OCI-LY7 (cell line): Measurements from ENCODE around the gene DCAF8. TPM values are rescaled to one million over a fixed set of nuclear protein-coding genes. Genes with fewer than 3 reads are reported as not detected.
"Not testable (repeated sequence)": the region's sequence is repeated elsewhere in the genome, so short reads cannot be mapped to it uniquely, and the experiment has no call there.

Experiments
- BruUV-seq: library from RNA; stranded (reverse); fragments of 400-500 nt; replicated peaks from 2 replicates; lab custom pipeline; 2021; lab: Mats Ljungman, UMichigan
- CTCF ChIA-PET: fragments of 300-600 bp; sonication (Branson Sonifier 250); formaldehyde crosslinking; loops from one replicate; lab custom pipeline; 2022; ENCODE audit warnings: antibody characterized with exemption; ENCODE audit not compliant: unreplicated experiment; lab: Charles Lee
- POLR2A ChIA-PET: fragments of 300-600 bp; sonication (Branson Sonifier 250); formaldehyde crosslinking; loops from one replicate; lab custom pipeline; 2022; ENCODE audit warnings: antibody characterized with exemption; lab: Charles Lee
- DNase-seq: peaks from one replicate; pipeline ENCODE4 v3.0.0-alpha.2; 2015; ENCODE audit warnings: low spot score
- H2AFZ ChIP-seq: fragments of 200-600 bp; sonication (generic), shearing (Covaris generic); 2 replicates; pipeline ENCODE4 v1.6.1; 2014; ENCODE audit warnings: mild to moderate bottlenecking, antibody characterized with exemption, low read length, moderate library complexity
- H3K27ac ChIP-seq: fragments of 200-600 bp; sonication (generic); 2 replicates; pipeline ENCODE4 v1.5.1; 2014; ENCODE audit warnings: mixed run types, low read depth, mild to moderate bottlenecking, moderate library complexity, low read length, inconsistent platforms; ENCODE audit not compliant: poor library complexity, severe bottlenecking
- H3K36me3 ChIP-seq: fragments of 200-600 bp; sonication (generic); 2 replicates; pipeline ENCODE4 v1.6.1; 2014; ENCODE audit warnings: mild to moderate bottlenecking, antibody characterized with exemption, low read length, moderate library complexity, mixed read lengths; ENCODE audit not compliant: insufficient read depth
- H3K4me1 ChIP-seq: fragments of 200-600 bp; sonication (generic); 2 replicates; pipeline ENCODE4 v1.5.1; 2014; ENCODE audit warnings: mild to moderate bottlenecking, low read length; ENCODE audit not compliant: insufficient read depth, poor library complexity, severe bottlenecking
- H3K4me2 ChIP-seq: fragments of 200-600 bp; sonication (generic); 2 replicates; pipeline ENCODE4 v1.6.1; 2014; ENCODE audit warnings: mild to moderate bottlenecking, low read length
- H3K4me3 ChIP-seq: fragments of 200-600 bp; sonication (generic); 2 replicates; pipeline ENCODE4 v1.5.1; 2014; ENCODE audit warnings: mild to moderate bottlenecking, low read depth, low read length; ENCODE audit not compliant: poor library complexity, severe bottlenecking
- H3K79me2 ChIP-seq: fragments of 200-600 bp; sonication (generic); 2 replicates; pipeline ENCODE4 v1.6.1; 2016; ENCODE audit warnings: low read depth, mild to moderate bottlenecking, low read length, moderate library complexity, mixed read lengths; ENCODE audit not compliant: insufficient read depth
- H3K9me2 ChIP-seq: fragments of 200-600 bp; sonication (generic); 2 replicates; pipeline ENCODE4 v1.6.1; 2016; ENCODE audit warnings: mild to moderate bottlenecking, low read length, mixed read lengths; ENCODE audit not compliant: insufficient read depth
- H3K9me3 ChIP-seq: fragments of 200-600 bp; sonication (generic); 2 replicates; pipeline ENCODE4 v1.6.1; 2014; ENCODE audit warnings: mild to moderate bottlenecking, mixed run types, low read length, mixed read lengths
- H4K20me1 ChIP-seq: fragments of 200-600 bp; sonication (generic); 2 replicates; pipeline ENCODE4 v1.6.1; 2014; ENCODE audit warnings: mild to moderate bottlenecking, antibody characterized with exemption, low read length, moderate library complexity, mixed read lengths; ENCODE audit not compliant: insufficient read depth
- EZH2phosphoT487 ChIP-seq: fragments of 200-600 bp; sonication (generic); IDR thresholded peaks from 2 replicates; pipeline ENCODE4 v1.6.1; 2018; ENCODE audit warnings: low read depth, borderline replicate concordance, mild to moderate bottlenecking, mixed run types, antibody characterized with exemption, low read length, moderate library complexity, mixed read lengths
- intact Hi-C: fragments of 100-400 bp; cut with micrococcal nuclease; formaldehyde crosslinking; loops from one replicate; pipeline ENCODE4 v1.10.0; 2022; ENCODE audit not compliant: unreplicated experiment
- total RNA-seq, 2 experiments: library from RNA; depleted of rRNA in 1 of 2; stranded (reverse); fragments of >200 nt in 1 of 2; shearing (Covaris generic) in 1 of 2; gene quantifications; 2 replicates each; pipeline ENCODE4 v1.2.3, GENCODE V29; 2014 to 2022
- TF ChIP-seq, protein P1 (sequence below): fragments of 200-600 bp; sonication (generic); conservative IDR thresholded peaks from 2 replicates; pipeline ENCODE4 v1.5.1; 2014; ENCODE audit warnings: mild to moderate bottlenecking, antibody characterized with exemption, low read length, moderate library complexity, mixed read lengths

Gene DCAF8
- total RNA-seq, 2 experiments from 2014 or later = 118 to 139 TPM

GRCh38 chr1:160293020-160293968 is 30.9 kb upstream of the DCAF8 start:
- BruUV-seq = no TSS peak
- Histone ChIP-seq H2AFZ (no peak overlapping the region), H3K36me3 (peaks cover 95% of the 10 kb centered on the region), H3K9me2 (no peaks in the 10 kb centered on the region), H3K9me3 (no peaks in the 10 kb centered on the region), H3K4me2 (no peak overlapping the region), H3K79me2 (no peaks in the 10 kb centered on the region), H3K4me3 (no peak overlapping the region), H4K20me1 (no peaks in the 10 kb centered on the region), H3K4me1 (no peaks in the 10 kb centered on the region), H3K27ac (no peak overlapping the region)
- POLR2A ChIA-PET = interaction anchor here (0.6 to 2.2 kb wide), 3 partner anchors 12 to 101 kb away, joined by 3 to 9 read pairs (median 7); no protein-coding TSS in a partner anchor
- intact Hi-C loops = no loop called here
- CTCF ChIA-PET = interaction anchor here (0.5 to 1.0 kb wide), 2 partner anchors 83 to 115 kb away, joined by 3 to 5 read pairs; no protein-coding TSS in a partner anchor
- TF ChIP-seq, protein P1, sequence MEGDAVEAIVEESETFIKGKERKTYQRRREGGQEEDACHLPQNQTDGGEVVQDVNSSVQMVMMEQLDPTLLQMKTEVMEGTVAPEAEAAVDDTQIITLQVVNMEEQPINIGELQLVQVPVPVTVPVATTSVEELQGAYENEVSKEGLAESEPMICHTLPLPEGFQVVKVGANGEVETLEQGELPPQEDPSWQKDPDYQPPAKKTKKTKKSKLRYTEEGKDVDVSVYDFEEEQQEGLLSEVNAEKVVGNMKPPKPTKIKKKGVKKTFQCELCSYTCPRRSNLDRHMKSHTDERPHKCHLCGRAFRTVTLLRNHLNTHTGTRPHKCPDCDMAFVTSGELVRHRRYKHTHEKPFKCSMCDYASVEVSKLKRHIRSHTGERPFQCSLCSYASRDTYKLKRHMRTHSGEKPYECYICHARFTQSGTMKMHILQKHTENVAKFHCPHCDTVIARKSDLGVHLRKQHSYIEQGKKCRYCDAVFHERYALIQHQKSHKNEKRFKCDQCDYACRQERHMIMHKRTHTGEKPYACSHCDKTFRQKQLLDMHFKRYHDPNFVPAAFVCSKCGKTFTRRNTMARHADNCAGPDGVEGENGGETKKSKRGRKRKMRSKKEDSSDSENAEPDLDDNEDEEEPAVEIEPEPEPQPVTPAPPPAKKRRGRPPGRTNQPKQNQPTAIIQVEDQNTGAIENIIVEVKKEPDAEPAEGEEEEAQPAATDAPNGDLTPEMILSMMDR = no peak
- no peak for TF ChIP-seq EZH2phosphoT487
- DNase-seq = no peak

GRCh38 chr1:160291248-160292220 is 29.2 kb upstream of the DCAF8 start:
- POLR2A ChIA-PET = interaction anchor here (0.8 to 2.2 kb wide), 6 partner anchors 14 to 99 kb away, joined by 3 to 9 read pairs (median 5); partner anchors contain the start of gene DCAF8
- H4K20me1 ChIP-seq = no peaks in the 10 kb centered on the region
- TF ChIP-seq, protein P1 = peak; percentile 92
- TF ChIP-seq EZH2phosphoT487 = no peak
- no peaks in the 10 kb centered on the region for H3K4me1 ChIP-seq
- intact Hi-C loops = loop anchor here (1.0 kb wide), 3 partner anchors 85 to 190 kb away; no protein-coding TSS in a partner anchor
- CTCF ChIA-PET = interaction anchor here (0.6 to 1.9 kb wide), 11 partner anchors 14 to 190 kb away, joined by 3 to 8 read pairs (median 4); no protein-coding TSS in a partner anchor
- DNase-seq = peak; percentile 75
- H3K36me3 ChIP-seq = peaks cover 82% of the 10 kb centered on the region
- no peak overlapping the region for H3K4me3 ChIP-seq
- no peak overlapping the region for H3K27ac ChIP-seq
- no peaks in the 10 kb centered on the region for H3K9me3 ChIP-seq
- no peaks in the 10 kb centered on the region for H3K79me2 ChIP-seq
- no TSS peak for BruUV-seq
- no peak overlapping the region for H2AFZ ChIP-seq
- no peaks in the 10 kb centered on the region for H3K9me2 ChIP-seq
- H3K4me2 ChIP-seq = no peak overlapping the region

- CTCF ChIA-PET, H3K4me3 ChIP-seq, H4K20me1 ChIP-seq, intact Hi-C loops, H3K79me2 ChIP-seq, DNase-seq, H3K27ac ChIP-seq, H3K9me3 ChIP-seq, H3K9me2 ChIP-seq, BruUV-seq, H3K4me1 ChIP-seq, H2AFZ ChIP-seq, H3K4me2 ChIP-seq: not testable (repeated sequence)
- peaks cover 47% of the 10 kb centered on the region for H3K36me3 ChIP-seq
- POLR2A ChIA-PET = interaction anchor here (1.0 kb wide), 1 partner anchor 31 kb away, joined by 6 read pairs; no protein-coding TSS in a partner anchor
These were observed 25.4 kb upstream of the DCAF8 start for GRCh38 chr1:160287769-160288168.
